ENCODE measurements around the gene MYH11. TPM values are rescaled to one million over a fixed set of nuclear protein-coding genes. Genes with fewer than 3 reads are reported as not detected.
"Not testable (repeated sequence)": the region's sequence is repeated elsewhere in the genome, so short reads cannot be mapped to it uniquely, and the experiment has no call there.

MYH11 gene
- polyA plus RNA-seq, 4 donors, result 8.3 to 18.4 (median 10.6) TPM

DNA sequence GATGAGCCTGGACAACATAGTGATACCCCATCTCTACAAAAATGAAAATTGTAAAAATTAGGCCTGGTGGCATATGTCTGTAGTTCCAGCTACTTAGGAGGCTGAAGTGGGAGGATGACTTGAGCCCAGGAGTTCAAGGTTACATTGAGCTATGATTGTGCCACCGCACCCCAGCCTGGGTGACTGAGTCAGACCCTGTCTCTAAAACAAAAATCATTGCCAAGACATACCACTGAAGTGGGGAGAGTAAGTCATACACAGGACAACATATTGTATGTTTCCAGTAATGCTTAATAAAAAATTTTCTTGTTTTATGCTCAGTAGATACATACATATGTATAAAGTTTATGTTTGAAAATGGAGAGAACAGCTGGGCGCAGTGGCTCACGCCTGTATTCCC, 167.5 kb downstream of the MYH11 start:
- no peak for DNase-seq (ENCODE audit: low read depth in 4 of 4, low spot score in 2 of 4)

DNA sequence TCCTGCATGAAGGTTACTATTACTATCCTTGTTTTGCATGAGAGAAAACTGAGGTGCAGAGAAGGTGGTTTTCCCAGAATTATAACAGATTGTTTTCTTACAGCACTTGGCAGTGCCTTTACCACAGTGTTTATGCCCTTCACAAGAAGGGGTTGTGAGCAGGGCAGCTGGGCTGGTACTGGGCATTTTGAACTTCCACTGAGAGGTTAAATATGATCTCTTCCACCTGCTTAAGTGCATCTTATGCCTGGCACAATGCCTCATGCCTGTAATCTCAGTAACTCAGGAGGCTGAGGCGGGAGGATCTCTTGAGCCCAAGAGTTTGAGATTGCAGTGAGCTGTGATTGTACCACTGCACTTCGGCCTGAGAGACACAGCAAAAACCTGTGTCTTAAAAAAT, 170.5 kb downstream of the MYH11 start:
- no peak for DNase-seq (ENCODE audit: low read depth in 4 of 4, low spot score in 2 of 4)

DNA sequence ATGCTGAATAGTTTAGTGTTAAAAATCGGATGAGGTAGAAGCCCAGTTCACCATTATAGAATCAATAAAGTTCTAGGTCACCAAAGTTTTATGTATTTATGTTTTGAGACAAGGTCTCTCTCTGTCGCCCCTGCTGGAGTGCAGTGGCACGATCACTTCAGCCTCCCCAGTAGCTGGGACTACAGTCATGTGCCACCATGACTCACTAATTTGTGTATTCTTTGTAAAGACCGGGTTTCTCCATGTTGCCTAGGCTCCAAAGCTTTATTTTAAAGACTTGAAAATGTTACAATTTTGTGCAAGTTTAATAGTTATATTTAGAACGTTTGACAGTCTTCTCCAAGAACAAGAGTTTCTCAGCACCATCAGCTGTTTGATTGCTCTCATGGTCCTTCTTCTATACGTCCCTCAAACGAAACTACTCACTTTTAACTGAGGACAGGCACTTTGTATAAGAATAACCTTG, 174.7 kb downstream of the MYH11 start:
- no peak for DNase-seq (ENCODE audit: low read depth in 4 of 4, low spot score in 2 of 4)

DNA sequence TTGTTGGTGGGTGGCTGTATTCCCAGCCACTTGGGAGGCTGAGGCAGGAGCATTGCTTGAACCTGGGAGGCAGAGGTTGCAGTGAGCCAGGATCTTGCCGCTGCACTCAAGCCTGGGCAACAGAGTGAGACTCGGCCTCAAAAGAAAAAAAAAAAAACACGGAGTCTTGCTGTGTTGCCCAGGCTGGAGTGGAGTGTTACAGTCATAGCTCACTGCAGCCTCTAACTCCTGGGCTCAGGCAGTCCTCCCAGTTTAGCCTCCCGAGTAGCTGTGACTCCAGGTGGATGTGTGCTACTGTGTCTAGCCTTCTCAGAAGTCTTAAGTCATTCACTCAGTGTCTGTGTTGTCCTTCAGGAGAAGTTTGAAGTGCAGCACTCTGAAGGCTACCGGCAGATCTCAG, 179.4 kb downstream of the MYH11 start:
- DNase-seq (ENCODE audit: low read depth in 4 of 4, low spot score in 2 of 4), result no peak

DNA sequence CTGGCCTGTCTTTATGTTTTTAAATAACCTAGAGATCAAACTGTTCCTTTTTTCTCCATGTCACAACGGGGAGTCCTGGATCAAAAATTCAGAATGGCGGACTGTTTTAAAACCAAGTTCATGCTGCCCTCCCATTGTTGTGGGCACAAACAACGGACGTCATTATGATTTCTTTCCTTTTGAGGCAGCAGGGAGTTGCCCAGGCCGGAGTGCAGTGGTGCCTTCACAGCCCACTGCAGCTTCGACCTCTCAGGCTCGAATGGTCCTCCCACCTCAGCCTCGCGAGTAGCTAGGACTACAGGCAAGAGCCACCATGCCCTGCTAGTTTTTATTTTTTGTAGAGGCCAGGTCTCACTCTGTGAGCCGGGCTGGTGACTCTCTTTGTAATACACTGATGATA, 180.3 kb downstream of the MYH11 start:
- DNase-seq (ENCODE audit: low read depth in 4 of 4, low spot score in 2 of 4), result no peak

DNA sequence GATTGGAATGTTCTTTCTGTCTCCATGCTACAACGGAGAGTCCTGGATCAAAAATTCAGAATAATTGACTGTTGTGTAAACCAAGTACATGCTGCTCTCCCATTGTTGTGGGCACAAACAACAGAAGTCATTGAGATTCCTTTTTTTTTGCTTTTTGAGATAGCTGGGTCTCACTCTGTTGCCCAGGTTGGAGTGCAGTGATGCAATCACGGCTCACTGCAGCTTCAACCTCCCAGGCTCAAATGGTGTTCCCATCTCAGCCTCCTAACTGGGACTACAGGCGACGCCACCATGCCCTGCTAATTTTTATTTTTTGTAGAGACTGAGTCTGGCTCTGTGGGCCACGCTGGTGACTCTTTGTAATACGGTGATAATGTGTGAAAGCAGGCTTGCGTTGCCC, 182.3 kb downstream of the MYH11 start:
- DNase-seq (ENCODE audit: low read depth in 4 of 4, low spot score in 2 of 4), result no peak

DNA sequence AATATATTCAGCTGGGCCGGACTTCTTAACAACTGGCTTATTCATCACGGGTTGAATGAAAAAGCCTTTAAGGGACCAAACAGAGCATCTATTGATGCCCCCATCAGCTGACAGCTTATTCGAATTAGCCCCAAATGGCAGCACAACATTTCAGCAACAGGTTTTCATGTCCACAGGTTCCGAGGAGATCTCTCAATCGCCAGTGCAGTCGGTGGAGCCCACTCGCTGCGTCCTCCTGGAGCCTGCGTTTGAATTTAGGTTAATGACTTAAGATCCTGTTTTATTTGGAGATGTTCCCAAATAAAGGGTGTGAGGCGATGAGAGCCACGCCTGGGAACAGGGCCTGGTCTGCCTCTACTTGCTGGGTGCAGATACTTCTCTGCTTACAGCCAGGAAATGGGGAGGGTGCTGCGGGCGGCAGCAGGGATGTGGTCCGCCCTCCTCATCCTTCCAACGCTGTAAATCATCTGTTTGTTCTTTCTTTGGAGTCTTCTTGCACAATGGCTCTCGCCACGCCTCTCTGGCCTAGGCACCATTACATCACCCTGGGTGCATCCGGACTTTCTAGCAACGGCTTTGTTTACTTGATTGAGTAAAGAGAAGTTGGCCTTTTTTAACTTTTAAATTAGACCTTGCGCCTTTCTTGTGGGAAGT, 184.2 kb downstream of the MYH11 start:
- DNase-seq (ENCODE audit: low read depth in 4 of 4, low spot score in 2 of 4), result peak in 2 of 4 donors; percentile 17 to 42

DNA sequence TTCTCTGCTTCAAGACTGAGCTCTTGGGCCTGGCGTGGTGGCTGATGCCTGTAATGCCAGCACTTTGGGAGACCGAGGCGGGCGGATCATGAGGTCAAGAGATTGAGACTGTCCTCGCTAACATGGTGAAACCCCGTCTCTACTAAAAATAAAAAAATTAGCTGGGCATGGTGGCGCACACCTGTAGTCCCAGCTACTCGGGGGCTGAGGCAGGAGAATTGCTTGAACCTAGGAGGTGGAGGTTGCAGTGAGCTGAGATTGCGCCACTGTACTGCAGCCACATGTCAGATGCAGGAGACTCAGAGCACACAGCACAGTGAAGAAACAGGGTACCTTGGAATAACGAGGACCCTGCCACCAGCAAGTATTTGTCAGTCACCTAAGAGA, 184.7 kb downstream of the MYH11 start:
- not testable (repeated sequence) for DNase-seq (ENCODE audit: low read depth in 4 of 4, low spot score in 2 of 4)

DNA sequence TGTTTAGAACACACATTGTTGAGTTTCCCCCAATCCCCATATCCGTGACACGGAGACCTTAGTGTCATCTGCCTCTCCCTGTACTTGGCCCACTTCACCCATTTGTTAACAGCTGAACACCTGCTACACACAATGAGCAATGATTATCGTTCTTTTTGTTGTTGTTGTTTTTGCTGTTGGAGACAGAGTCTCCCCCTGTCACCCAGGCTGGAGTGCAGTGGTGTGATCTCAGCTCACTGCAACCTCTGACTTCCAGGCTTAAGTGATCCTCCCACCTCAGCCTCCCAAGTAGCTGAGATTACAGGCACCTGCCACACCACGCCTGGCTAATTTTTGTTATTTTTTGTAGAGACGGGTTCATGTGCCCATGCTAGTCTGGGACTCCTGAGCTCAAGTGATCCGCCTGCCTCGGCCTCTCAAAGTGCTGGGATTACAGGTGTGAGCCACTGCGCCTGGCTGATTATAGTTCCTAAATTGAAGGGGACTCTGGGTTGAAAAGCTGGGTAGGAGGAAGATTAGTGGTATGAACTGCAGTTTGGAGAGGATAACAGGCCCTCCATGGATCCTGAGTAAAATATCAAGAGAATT, 185.2 kb downstream of the MYH11 start:
- DNase-seq (ENCODE audit: low read depth in 4 of 4, low spot score in 2 of 4), result no peak

DNA sequence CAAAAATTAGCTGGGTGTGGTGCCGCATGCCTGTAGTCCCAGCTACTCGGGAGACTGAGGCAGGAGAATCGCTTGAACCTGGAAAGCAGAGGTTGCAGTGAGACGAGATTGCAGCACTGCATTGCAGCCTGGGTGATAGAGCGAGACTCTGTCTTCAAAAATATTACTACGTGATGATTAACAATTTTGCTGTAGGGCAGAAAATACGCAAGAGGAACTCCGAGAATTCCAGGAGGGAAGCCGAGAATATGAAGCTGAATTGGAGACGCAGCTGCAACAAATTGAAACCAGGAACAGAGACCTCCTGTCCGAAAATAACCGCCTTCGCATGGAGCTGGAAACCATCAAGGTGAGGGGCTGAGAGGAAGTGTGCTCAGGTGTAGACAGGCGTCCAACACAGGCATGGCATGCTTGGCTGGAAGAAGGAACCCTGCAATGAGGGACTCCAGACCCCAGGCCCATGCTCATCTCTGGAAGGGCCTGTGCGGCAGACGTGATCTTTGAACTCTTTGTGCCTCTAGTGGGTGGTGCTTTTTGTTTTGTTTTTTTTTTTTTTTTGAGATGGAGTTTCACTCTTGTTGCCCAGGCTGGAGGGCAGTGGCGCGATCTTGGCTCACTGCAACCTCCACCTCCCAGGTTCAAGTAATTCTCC, 189.6 kb downstream of the MYH11 start:
- no peak for DNase-seq (ENCODE audit: low read depth in 4 of 4, low spot score in 2 of 4)

DNA sequence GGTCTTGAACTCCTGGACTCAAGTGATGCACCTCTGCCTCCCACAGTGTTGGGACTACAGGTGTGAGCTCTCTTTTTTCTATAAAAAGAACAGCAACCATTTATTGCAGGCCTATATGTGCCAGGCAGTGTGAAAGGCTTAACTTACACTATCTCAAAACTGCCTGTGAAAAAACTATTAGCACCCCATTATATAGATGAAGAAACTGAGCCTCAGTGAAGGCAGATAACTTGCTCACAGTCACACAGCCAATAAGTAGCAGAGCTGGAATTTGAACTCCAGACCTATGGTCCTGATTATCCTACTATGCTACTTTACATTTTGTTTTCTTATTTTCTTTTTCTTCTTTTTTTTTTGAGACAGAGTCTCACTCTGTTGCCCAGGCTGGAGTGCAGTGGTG, 191.7 kb downstream of the MYH11 start:
- no peak for DNase-seq (ENCODE audit: low read depth in 4 of 4, low spot score in 2 of 4)

DNA sequence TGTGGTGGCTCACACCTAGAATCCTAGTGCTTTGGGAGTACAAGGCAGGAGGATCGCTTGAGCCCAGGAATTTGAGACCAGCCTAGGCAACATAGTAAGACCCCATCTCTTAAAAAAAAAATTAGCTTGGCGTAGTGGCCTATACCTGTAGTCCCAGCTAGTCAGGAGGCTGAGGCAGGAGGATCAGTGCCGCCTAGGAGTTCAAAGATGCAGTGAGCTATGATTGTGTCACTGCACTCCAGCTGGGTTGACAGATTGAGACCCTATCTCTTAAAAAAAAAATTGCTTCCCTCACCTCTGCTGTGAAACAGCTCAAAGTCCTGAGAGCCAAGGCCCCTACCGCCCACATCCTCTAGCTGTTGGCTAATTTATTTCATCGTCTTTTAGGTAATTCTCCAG, 196.6 kb downstream of the MYH11 start:
- no peak for DNase-seq (ENCODE audit: low read depth in 4 of 4, low spot score in 2 of 4)

DNA sequence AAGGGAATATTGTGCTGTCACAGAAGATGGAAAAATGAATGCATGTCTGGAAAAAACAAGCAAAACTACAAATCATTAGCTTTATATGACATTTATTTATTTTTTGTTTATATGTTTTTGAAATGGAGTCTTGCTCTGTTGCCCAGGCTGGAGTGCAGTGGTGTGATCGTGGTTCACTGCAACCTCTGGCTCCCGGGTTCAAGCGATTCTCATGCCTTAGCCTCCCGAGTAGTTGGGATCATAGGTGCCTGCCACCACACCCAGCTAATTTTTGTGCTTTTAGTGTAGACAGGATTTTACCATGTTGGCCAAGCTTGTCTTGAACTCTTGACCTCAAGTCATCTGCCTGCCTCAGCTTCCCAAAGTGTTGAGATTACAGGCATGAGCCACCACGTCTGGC, 198.3 kb downstream of the MYH11 start:
- no peak for DNase-seq (ENCODE audit: low read depth in 4 of 4, low spot score in 2 of 4)

DNA sequence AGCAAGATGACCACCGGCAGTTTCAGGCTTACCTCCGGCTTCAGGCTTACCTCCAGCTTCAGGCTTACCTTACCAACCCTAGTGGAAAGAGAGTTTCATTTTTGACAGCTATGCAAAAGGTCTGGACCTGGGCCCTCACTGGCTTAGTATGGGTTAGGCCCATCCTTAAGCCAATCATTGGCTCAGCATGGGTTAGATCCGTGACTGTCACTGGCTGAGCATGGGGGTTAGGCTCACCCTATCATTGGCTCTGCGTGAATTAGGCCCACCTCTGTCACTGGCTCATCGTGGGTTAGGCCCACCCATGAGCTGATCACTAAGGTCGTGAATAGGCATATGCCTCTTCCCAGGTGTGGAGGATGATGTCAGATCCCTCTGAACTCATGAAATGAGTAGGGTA, 198.7 kb downstream of the MYH11 start:
- no peak for DNase-seq (ENCODE audit: low read depth in 4 of 4, low spot score in 2 of 4)

DNA sequence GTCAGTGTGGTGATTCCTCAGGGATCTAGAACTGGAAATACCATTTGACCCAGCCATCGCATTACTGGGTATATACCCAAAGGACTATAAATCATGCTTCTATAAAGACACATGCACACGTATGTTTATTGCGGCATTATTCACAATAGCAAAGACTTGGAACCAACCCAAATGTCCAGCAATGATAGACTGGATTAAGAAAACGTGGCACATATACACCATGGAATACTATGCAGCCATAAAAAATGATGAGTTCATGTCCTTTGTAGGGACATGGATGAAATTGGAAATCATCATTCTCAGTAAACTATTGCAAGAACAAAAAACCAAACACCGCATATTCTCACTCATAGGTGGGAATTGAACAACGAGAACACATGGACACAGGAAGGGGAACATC, 201.3 kb downstream of the MYH11 start:
- DNase-seq (ENCODE audit: low read depth in 4 of 4, low spot score in 2 of 4), result not testable (repeated sequence)

DNA sequence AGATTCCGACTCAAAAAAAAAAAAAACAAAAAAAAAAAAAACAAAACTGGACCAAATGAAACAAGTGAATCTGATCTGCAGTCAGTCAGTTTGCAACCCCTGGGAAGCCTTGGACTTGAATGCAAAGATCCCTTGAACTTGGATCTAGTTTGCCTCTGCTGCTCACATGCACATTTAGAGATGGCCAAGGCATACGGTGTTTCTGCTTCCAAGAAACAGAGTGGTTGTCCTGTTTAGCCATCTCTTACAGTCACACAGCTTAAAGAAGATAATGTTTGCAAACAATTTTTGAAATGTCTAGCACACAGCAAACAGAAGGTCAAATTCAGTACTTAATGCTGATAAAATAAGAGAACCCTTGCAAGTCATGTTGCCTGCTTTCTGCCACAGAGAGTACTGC, 202.2 kb downstream of the MYH11 start:
- DNase-seq (ENCODE audit: low read depth in 4 of 4, low spot score in 2 of 4), result no peak

DNA sequence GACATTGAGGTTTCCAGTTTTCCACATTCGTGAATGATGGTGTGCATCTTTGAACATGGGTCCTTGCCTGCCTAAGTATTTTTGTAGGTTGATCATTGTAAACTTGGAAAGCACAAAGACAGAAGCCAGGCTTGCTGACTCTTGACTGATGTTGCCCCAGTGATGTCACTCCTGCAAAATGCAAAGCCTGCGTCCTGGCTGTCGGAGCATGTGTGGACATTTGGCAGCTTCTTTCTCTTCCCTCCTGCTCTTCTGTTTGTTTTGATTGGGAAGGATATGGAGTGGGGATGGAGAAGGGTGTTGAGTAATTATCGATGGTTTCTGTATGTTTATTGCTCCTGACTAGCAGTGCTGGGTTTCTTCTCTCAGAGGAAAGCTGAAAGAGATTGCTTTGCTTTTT, 203.6 kb downstream of the MYH11 start:
- no peak for DNase-seq (ENCODE audit: low read depth in 4 of 4, low spot score in 2 of 4)

Other genes starting within 250 kb of the MYH11 start
- 10 to 100 TPM; 40.4 to 69.9 (median 57.2) TPM for gene MARF1, start 213.9 kb downstream of the MYH11 start, polyA plus RNA-seq (ENCODE audit: insufficient read length in 4 of 4)
- gene NDE1, start 206.8 kb downstream of the MYH11 start, polyA plus RNA-seq (ENCODE audit: insufficient read length in 4 of 4), result 10 to 100 TPM; 36.1 to 49.9 (median 41.7) TPM
- 10 to 100 TPM; 32.4 to 41.9 (median 38.3) TPM for gene CEP20, start 31.6 kb upstream of the MYH11 start, polyA plus RNA-seq (ENCODE audit: insufficient read length in 4 of 4)
- 10 to 100 TPM; 21.8 to 31.0 (median 25.1) TPM for gene ABCC1, start 92.6 kb upstream of the MYH11 start, polyA plus RNA-seq (ENCODE audit: insufficient read length in 4 of 4)